ENCODE measurements around the gene HSF5. TPM values are rescaled to one million over a fixed set of nuclear protein-coding genes. Genes with fewer than 3 reads are reported as not detected.

The HSF5 gene
- total and polyA plus RNA-seq, 2 of the 4 experiments (the other 2 are of a cell fraction), result not detected

DNA sequence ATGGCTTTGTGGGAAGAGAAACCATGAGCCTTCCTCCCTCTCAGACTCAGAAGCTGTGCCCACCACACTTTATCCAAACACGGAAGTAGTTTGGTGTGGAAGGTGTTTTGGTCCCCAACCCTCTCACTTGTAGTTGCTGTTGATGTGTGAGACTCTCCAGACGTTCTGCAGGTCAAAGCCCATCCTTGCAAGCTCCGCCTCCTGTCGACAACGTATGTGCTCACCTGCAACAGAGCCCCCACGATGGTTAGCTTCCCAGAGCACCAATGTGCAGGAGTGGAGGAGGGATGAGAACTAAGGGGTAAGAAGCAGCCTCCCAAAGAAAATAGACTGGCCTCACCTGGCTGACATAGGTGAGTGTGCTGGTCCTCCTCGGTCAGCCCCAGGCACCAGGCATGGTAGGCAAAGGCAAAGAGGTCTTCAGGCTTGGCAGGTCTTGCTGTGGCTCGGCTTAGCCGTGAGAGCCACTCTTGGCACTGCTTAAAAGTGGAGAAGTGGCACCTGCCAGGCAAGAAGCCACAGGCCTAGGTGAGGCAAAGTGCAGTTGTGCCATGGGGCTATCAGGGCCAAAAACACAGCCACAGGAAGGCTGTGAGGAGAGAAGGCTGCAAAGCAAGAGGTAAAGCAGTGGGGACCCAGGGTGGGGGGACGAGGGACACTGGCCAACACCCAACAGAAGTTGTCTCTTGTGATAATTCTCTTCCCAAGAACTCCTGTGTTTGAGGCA lies 20.3 kb upstream of the HSF5 start:
- 83% methylated on average over 5 of the region's 10 CpGs; no CpG with 5 or more reads in 1 of the 2 experiments for WGBS, 2 experiments (ENCODE audit: extremely low coverage in 2 of 2, insufficient read length in 1 of 2)
- Histone ChIP-seq H3K56ac (ENCODE audit: extremely low read depth, insufficient read depth, low read length) (no peak overlapping the region), H3K79me1 (ENCODE audit: low read depth in 1 of 2, low read length in 2 of 2) (peaks cover 5 to 31% of the 10 kb centered on the region in 2 experiments; a peak in 3 of 4 replicates), H3K27ac (ENCODE audit: insufficient read depth, low read length) (no peak overlapping the region), H4K8ac (ENCODE audit: low read depth in 2 of 2, low read length in 2 of 2) (no peak overlapping the region), H3K4me3 (ENCODE audit: insufficient read depth, low read depth, low read length) (no peak overlapping the region), H4K91ac (ENCODE audit: insufficient read depth, low read depth, low read length) (no peak overlapping the region), H3K23ac (ENCODE audit: low read depth, low read length) (no peak overlapping the region), H3K14ac (replicated peaks; ENCODE audit: low read depth, low read length) (no peak overlapping the region), H2BK15ac (ENCODE audit: low read depth, low read length) (no peak overlapping the region), H3K4me1 (ENCODE audit: control insufficient read depth, insufficient read depth, low read length) (peaks cover 1% of the 10 kb centered on the region; the same call in 1 of the 2 replicates), H4K20me1 (ENCODE audit: insufficient read depth, low read length) (peaks cover 4% of the 10 kb centered on the region; the same call in 1 of the 2 replicates), H2AK9ac (replicated peaks; ENCODE audit: low read depth, low read length, poor library complexity) (no peak overlapping the region), H3K9ac (ENCODE audit: low read depth, low read length) (no peak overlapping the region), H2AFZ (replicated peaks; ENCODE audit: low read length, poor library complexity) (no peak overlapping the region), H3K4me2 (ENCODE audit: low read depth, low read length) (no peak overlapping the region), H3K36me3 (ENCODE audit: control insufficient read depth, insufficient read depth, low read length) (peaks cover 69% of the 10 kb centered on the region), H2BK20ac (ENCODE audit: low read depth, low read length) (no peak overlapping the region), H3K9me3 (ENCODE audit: control insufficient read depth, insufficient read depth, low read length) (no peaks in the 10 kb centered on the region), H3K27me3 (ENCODE audit: control insufficient read depth, insufficient read depth, low read length) (no peaks in the 10 kb centered on the region), H3K9me1 (ENCODE audit: insufficient read depth, low read length) (peaks cover 11% of the 10 kb centered on the region; the same call in 1 of the 2 replicates), H3K4ac (ENCODE audit: low read depth, low read length) (no peak overlapping the region), H2BK5ac (ENCODE audit: low read depth, low read length, poor library complexity, severe bottlenecking) (no peak overlapping the region), H2BK120ac (ENCODE audit: low read depth, low read length) (no peak overlapping the region), H3K18ac (ENCODE audit: low read depth, low read length) (no peak overlapping the region), H2AK5ac (ENCODE audit: low read depth, low read length) (no peak overlapping the region), H4K5ac (ENCODE audit: low read depth, low read length) (no peak overlapping the region)
- intact Hi-C loops (cut with micrococcal nuclease), result no loop called here
- POLR2A ChIA-PET (ENCODE audit: unreplicated experiment), result no interaction called here
- TF ChIP-seq RFX5 (IDR thresholded peaks at IDR 0.05; ENCODE audit: low read depth, low read length), result no peak
- dilution Hi-C loops (cut with HindIII; ENCODE audit: low sequenced_read_pairs, unreplicated experiment), result no loop called here
- DNase-seq (no peak), ATAC-seq (ENCODE audit: low read depth) (no peak)
- BruUV-seq (replicated peaks), result no TSS peak
- in situ Hi-C loops (cut with MboI; ENCODE audit: low sequenced_read_pairs), result no loop called here
- CTCF ChIA-PET, result no interaction called here

All from IMR-90 (cell line).